Measurements from ENCODE around the gene CENPV.
"Not testable (repeated sequence)": the region's sequence is repeated elsewhere in the genome, so short reads cannot be mapped to it uniquely, and the experiment has no call there.

CENPV gene

DNA sequence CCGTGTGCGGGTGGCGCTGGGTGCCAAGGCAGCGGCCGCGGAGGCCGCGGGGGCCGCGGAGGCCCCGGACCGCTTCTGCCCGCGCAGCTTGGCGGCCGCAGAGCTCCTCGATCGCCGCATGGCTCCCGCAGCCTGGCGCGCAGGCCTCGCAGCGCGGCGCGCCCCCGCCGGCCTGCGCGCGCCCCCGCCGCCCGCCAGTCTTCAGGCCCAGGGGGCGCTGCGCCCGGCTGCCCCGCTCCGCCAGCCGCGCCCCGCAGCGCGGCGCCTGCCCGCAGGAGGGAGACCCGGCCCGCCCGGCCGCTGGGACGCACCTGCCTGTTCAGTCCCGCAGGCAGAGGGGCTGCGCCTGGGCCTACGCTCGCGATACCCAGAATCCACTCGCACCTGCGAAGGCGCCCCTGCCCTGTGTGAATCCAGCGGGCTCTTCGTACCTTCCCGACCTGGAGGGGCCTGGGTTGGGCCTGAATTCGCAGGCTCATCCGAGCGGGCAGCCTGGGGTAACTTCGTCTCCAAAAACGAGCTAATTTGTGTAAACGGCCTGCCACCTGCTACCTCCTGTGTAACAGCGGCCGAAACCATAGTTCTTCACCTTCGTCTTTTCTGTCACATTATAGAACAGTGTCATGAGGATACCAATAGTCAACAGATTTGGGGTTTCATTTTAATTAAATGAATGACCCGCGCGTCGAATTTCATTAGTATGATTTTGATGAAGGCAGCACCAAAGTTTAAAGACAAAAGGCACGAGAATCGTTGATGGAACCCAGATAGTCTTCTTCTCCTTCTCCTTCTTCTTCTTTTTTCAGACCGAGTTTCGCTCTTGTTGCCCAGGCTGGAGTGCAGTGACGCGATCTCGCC, at the start of gene CENPV:
TSS of gene CENPV (minus strand) at position 153 of the 858 bp plus-strand sequence. CDS start at position 120, 33 bp downstream.
- peak; percentile 22 for ATAC-seq
- TF ChIP-seq, protein P1, sequence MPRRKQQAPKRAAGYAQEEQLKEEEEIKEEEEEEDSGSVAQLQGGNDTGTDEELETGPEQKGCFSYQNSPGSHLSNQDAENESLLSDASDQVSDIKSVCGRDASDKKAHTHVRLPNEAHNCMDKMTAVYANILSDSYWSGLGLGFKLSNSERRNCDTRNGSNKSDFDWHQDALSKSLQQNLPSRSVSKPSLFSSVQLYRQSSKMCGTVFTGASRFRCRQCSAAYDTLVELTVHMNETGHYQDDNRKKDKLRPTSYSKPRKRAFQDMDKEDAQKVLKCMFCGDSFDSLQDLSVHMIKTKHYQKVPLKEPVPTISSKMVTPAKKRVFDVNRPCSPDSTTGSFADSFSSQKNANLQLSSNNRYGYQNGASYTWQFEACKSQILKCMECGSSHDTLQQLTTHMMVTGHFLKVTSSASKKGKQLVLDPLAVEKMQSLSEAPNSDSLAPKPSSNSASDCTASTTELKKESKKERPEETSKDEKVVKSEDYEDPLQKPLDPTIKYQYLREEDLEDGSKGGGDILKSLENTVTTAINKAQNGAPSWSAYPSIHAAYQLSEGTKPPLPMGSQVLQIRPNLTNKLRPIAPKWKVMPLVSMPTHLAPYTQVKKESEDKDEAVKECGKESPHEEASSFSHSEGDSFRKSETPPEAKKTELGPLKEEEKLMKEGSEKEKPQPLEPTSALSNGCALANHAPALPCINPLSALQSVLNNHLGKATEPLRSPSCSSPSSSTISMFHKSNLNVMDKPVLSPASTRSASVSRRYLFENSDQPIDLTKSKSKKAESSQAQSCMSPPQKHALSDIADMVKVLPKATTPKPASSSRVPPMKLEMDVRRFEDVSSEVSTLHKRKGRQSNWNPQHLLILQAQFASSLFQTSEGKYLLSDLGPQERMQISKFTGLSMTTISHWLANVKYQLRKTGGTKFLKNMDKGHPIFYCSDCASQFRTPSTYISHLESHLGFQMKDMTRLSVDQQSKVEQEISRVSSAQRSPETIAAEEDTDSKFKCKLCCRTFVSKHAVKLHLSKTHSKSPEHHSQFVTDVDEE (CRISPR knock-in tag; IDR thresholded peaks at IDR 0.05), result 0 out of 2 replicates have a peak, but pooled peaks have one; percentile 17
- TF ChIP-seq ZFP30 (CRISPR knock-in tag; IDR thresholded peaks at IDR 0.05) (no peak), TOX (CRISPR knock-in tag; IDR thresholded peaks at IDR 0.05; ENCODE audit: borderline replicate concordance) (no peak)

DNA sequence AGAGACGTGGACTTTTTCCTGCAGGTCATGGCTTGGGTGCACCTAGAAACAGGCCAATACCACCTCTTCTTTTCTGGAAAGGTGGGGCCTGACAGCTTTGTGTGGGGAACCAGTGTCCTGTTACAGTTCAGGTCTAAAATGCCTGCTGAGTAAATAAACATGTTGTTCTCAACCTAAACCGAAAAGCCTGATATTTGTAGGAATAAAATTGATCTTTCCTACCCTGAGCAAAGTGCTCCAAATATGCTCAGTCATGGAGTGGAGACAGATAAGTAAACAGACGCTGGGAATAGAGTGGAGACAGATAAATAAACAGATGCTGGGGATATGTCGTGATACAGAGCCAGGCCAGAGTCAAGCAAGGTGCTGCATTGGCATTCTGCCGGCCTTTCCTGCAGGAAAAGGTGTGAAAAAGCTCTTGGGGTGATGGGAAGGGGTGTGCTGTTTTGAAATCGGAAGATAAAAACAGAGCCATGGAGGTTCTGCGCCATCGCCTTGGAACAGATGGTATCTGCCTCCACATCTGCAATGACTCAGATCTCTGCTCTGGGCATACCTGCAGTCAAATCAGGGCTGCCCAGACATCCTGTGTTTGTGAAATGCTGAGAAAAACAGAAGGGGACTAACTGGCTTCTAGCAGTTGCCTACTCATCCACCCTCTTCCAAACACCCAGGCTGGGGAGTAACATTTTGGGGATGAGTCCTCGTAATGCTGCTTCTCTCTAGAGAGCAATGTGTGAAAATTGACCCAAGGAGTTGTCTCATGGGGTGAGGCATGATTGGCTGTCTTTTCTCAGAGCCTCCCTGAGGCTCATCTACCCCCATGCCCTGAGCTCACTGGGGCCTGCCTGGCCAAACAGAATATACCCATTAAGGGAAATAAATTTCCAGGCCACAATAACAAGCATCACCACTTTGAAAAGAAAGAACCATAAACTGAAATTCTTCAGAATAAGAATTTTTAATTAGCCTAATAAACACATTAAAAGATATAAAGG, 45.3 kb upstream of the CENPV start:
- peak; percentile 68 for ATAC-seq
- TF ChIP-seq TCF4 (CRISPR knock-in tag; IDR thresholded peaks at IDR 0.05; ENCODE audit: borderline replicate concordance), result peak; percentile 83; the same call in 1 of the 2 replicates
- TF ChIP-seq, protein P1 (CRISPR knock-in tag; IDR thresholded peaks at IDR 0.05), result no peak

DNA sequence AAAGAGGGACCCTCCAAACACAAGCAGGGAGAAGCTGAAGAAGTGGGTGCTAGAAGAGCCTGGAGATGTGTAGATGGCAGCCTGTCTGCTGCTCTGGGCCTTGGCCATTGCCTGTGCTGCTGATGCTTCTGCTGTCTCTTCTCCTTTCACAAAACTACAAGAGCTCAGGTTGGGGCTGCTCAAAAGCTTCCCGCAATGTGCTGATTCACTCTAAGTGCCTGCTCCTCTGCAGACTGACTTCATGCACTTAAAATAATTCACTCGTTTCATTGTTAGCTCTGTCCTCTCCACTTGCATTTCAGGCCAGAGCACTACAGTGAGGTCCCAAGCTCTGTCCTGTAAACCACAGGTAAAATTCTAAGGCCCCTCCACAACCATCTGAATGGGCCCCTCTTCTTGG, 43.4 kb upstream of the CENPV start:
- peak; percentile 37 for ATAC-seq

DNA sequence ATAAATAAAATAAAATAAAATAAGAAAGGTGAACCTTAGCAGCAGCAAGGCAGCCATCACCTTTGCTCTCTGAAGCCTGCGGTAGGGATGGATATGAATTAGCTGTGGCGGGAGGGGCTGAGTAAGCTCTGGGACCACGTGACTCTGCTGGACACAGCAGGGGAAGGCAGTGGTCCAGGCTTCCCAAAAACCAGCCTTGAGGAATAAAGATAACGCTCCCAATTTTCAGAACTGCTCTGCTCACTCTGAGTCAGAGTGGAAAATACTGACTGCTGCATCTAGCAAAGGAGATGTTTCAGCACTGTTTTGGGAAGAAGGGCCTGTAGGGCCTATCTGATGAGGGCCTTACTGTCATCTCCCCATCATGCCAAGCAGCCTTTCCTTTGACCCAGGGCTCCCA, 42.6 kb upstream of the CENPV start:
- peak; percentile 40; the same call in 2 of the 3 replicates for ATAC-seq

GRCh38 chr17:16392491-16392890, 39.2 kb upstream of the CENPV start:
- not testable (repeated sequence) for ATAC-seq

GRCh38 chr17:16391451-16391850, 38.2 kb upstream of the CENPV start:
- ATAC-seq, result no peak
- TF ChIP-seq ZNF70 (CRISPR knock-in tag; IDR thresholded peaks at IDR 0.05) (no peak), ZC3H10 (CRISPR knock-in tag; IDR thresholded peaks at IDR 0.05) (no peak), ZFP3 (CRISPR knock-in tag; IDR thresholded peaks at IDR 0.05) (no peak), ESRRG (CRISPR knock-in tag; IDR thresholded peaks at IDR 0.05) (no peak), GLIS3 (CRISPR knock-in tag; IDR thresholded peaks at IDR 0.05) (no peak), TCF4 (CRISPR knock-in tag; IDR thresholded peaks at IDR 0.05; ENCODE audit: borderline replicate concordance) (no peak), ARNTL (CRISPR knock-in tag; IDR thresholded peaks at IDR 0.05; ENCODE audit: borderline replicate concordance, low read depth) (no peak), PATZ1 (CRISPR knock-in tag; IDR thresholded peaks at IDR 0.05; ENCODE audit: borderline replicate concordance) (no peak), TOX (CRISPR knock-in tag; IDR thresholded peaks at IDR 0.05; ENCODE audit: borderline replicate concordance) (no peak)

- not testable (repeated sequence) for ATAC-seq
Measured at GRCh38 chr17:16386126-16386507, 32.8 kb upstream of the CENPV start.

Data from SK-N-SH treated with all-trans-retinoic acid at 6 μM for 48 hours (cell line).